Measurements from ENCODE around the gene TINAGL1. TPM values are rescaled to one million over a fixed set of nuclear protein-coding genes. Genes with fewer than 3 reads are reported as not detected.

The TINAGL1 gene
- 100 to 1,000 TPM; 128 to 175 TPM for total RNA-seq
- long read RNA-seq, transcript TINAGL1-201 (12 exons, 2,187 nt): major isoform, 7 of 10 reads
- long read RNA-seq, partial matches to known transcripts: 0 of 10 reads
- long read RNA-seq, other reads (novel, unspliced or antisense): 3 of 10 reads

GRCh38 chr1:31576201-31576669, at the start of gene TINAGL1:
TSS of gene TINAGL1 (plus strand) at chr1:31576515. CDS start at chr1:31577149, 634 bp downstream.
- ATAC-seq (peak; percentile 42 to 46), DNase-seq (peak; percentile 79)
- intact Hi-C loops (cut with DNase I): no loop called here

GRCh38 chr1:31529999-31530684, 46.2 kb upstream of the TINAGL1 start:
- DNase-seq (no peak), ATAC-seq (no peak)
- intact Hi-C loops (cut with DNase I): no loop called here

- intact Hi-C loops (cut with DNase I): no loop called here
- no peak for DNase-seq
- peak; percentile 41 to 49 for ATAC-seq
Measured at GRCh38 chr1:31531177-31531999, 44.9 kb upstream of the TINAGL1 start.

GRCh38 chr1:31532173-31532572, 44.1 kb upstream of the TINAGL1 start:
- intact Hi-C loops (cut with DNase I): no loop called here
- DNase-seq (no peak), ATAC-seq (no peak)

- intact Hi-C loops (cut with DNase I): no loop called here
- DNase-seq (no peak), ATAC-seq (no peak)
Measured at GRCh38 chr1:31535561-31535960, 40.8 kb upstream of the TINAGL1 start.

GRCh38 chr1:31539329-31539728, 37.0 kb upstream of the TINAGL1 start:
- DNase-seq: no peak
- no peak for ATAC-seq
- intact Hi-C loops (cut with DNase I): no loop called here

GRCh38 chr1:31541194-31541593, 35.1 kb upstream of the TINAGL1 start:
- intact Hi-C loops (cut with DNase I): loop anchor here in 1 of 2 donors (10.0 kb wide), 2 partner anchors 86 to 116 kb away; no protein-coding TSS in a partner anchor
- ATAC-seq (no peak), DNase-seq (no peak)

GRCh38 chr1:31545927-31546540, 30.3 kb upstream of the TINAGL1 start:
- DNase-seq (no peak), ATAC-seq (no peak)
- intact Hi-C loops (cut with DNase I): loop anchor here in 1 of 2 donors (5.0 to 10.0 kb wide), 4 partner anchors 91 to 364 kb away; no protein-coding TSS in a partner anchor

- peak; percentile 44 for DNase-seq
- peak; percentile 32 to 56 for ATAC-seq
- intact Hi-C loops (cut with DNase I): loop anchor here in 1 of 2 donors (5.0 to 10.0 kb wide), 4 partner anchors 94 to 366 kb away; no protein-coding TSS in a partner anchor
Measured at GRCh38 chr1:31548534-31548906, 27.8 kb upstream of the TINAGL1 start.

GRCh38 chr1:31548907-31549808, 27.2 kb upstream of the TINAGL1 start:
- peak; percentile 94 to 96 for ATAC-seq
- intact Hi-C loops (cut with DNase I): loop anchor here in 1 of 2 donors (5.0 to 10.0 kb wide), 4 partner anchors 94 to 367 kb away; no protein-coding TSS in a partner anchor
- DNase-seq: peak; percentile 81

- ATAC-seq (peak; percentile 48 to 73), DNase-seq (no peak)
- intact Hi-C loops (cut with DNase I): loop anchor here in 1 of 2 donors (5.0 to 10.0 kb wide), 4 partner anchors 95 to 368 kb away; no protein-coding TSS in a partner anchor
Measured at GRCh38 chr1:31549809-31550620, 26.3 kb upstream of the TINAGL1 start.

- intact Hi-C loops (cut with DNase I): no loop called here
- ATAC-seq: no peak
- DNase-seq: no peak
Measured at GRCh38 chr1:31551208-31551607, 25.1 kb upstream of the TINAGL1 start.

- ATAC-seq (no peak), DNase-seq (no peak)
- intact Hi-C loops (cut with DNase I): no loop called here
Measured at GRCh38 chr1:31552489-31552888, 23.8 kb upstream of the TINAGL1 start.

GRCh38 chr1:31556481-31557006, 19.8 kb upstream of the TINAGL1 start:
- ATAC-seq: no peak
- intact Hi-C loops (cut with DNase I): no loop called here
- DNase-seq: no peak

- ATAC-seq: no peak
- intact Hi-C loops (cut with DNase I): loop anchor here in 1 of 2 donors (5.0 kb wide), 1 partner anchor 38 kb away; no protein-coding TSS in a partner anchor
Measured at GRCh38 chr1:31559715-31560114, 16.6 kb upstream of the TINAGL1 start.

GRCh38 chr1:31560394-31560793, 15.9 kb upstream of the TINAGL1 start:
- DNase-seq: no peak
- intact Hi-C loops (cut with DNase I): loop anchor here in 1 of 2 donors (5.0 kb wide), 1 partner anchor 37 kb away; no protein-coding TSS in a partner anchor
- ATAC-seq: no peak

More at GRCh38 chr1:31559715-31560114, 16.6 kb upstream of the TINAGL1 start:
- no peak for DNase-seq

Data from left cardiac atrium (tissue), 4 donors.